Tibial nerve (tissue), 4 donors: Measurements from ENCODE around the gene KRTAP13-4.

ENCODE experiments used
- CTCF ChIP-seq, 5 experiments: fragments of 200-600 bp in 3 of 5; fragments of 450-650 bp in 2 of 5; sonication (generic) in 3 of 5; IDR thresholded peaks; one replicate each; pipeline ENCODE4 v1.5.1; 2016 to 2019; ENCODE audit warnings: antibody characterized with exemption in 5 of 5, mild to moderate bottlenecking in 3 of 5, moderate library complexity in 2 of 5
- EP300 ChIP-seq, 2 donors: sonication (generic); formaldehyde crosslinking; IDR thresholded peaks; one replicate each; pipeline ENCODE4 v1.6.1; 2017; ENCODE audit warnings: antibody characterized with exemption in 2 of 2, mild to moderate bottlenecking in 1 of 2
- POLR2A ChIP-seq, 2 donors: fragments of 450-650 bp; IDR thresholded peaks; one replicate each; pipeline ENCODE4 v1.6.1; 2017; ENCODE audit warnings: antibody characterized with exemption in 2 of 2, mild to moderate bottlenecking in 2 of 2, moderate library complexity in 2 of 2

- TF ChIP-seq EP300 (IDR thresholded peaks at IDR 0.05) = no peak
- TF ChIP-seq CTCF (IDR thresholded peaks at IDR 0.05) = no peak
- no peak for TF ChIP-seq POLR2A (IDR thresholded peaks at IDR 0.05)
Measured at GRCh38 chr21:30444204-30444603, 14.2 kb downstream of the KRTAP13-4 start.
